HG02973 (cell line): ENCODE data around the gene PAX7.
"Not testable (repeated sequence)": the region's sequence is repeated elsewhere in the genome, so short reads cannot be mapped to it uniquely, and the experiment has no call there.

Experiments used
- ATAC-seq: cut with Tn5 transposase; IDR thresholded peaks from one replicate; pipeline ENCODE4 v1.9.1; 2021; ENCODE audit warnings: moderate library complexity; ENCODE audit not compliant: unreplicated experiment

PAX7 gene

DNA sequence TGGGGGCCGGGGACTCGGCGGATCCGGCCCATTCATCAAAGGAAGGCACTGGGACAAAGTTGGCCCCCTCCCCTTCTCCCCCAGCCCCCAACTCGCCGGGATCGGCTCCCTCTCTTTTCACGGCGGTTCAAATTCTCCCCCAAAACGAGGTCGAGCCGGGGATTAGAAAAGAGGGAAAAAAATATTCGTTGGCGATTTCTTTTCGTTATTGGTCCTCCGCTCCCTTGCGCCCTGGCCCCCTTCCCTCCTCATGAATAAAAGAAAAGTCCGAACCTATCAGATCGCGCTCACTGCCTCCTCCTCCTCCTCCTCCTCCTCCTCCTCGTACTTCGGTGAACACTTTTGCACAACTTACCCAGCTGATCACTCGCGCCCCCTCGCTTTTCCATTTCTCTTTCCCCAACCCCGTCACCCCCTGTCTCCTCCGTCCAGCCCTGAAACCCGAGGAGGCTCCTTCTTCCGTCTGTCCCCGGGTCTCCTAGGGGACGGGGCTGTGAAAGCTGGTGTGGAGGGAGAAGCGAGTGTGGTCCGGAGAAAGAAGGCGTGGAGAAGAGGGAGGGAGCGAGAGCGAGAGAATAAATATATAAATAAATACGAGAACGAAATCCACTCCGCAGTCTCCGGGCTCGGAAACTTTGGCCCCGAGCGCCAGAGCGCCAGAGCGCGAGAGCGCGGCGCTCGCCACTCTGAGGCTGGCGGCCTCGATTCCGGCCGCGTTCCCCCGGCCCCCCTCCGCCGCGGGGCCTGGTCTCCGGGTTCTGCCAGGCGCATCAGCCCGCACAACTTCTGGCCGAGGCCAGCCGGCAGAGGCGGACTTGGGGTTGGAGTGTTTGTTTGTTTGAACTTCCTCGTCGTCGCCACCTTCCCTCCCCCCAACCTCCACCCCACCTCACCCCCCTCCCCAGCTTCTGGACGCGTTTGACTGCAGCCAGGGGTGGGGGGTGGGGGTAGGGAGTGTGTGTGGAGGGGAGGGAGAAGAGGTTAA, at the start of gene PAX7:
TSS of gene PAX7 (plus strand) at position 336 of the 985 bp plus-strand sequence. CDS start 758 bp downstream, outside the sequence.
- ATAC-seq, result no peak

DNA sequence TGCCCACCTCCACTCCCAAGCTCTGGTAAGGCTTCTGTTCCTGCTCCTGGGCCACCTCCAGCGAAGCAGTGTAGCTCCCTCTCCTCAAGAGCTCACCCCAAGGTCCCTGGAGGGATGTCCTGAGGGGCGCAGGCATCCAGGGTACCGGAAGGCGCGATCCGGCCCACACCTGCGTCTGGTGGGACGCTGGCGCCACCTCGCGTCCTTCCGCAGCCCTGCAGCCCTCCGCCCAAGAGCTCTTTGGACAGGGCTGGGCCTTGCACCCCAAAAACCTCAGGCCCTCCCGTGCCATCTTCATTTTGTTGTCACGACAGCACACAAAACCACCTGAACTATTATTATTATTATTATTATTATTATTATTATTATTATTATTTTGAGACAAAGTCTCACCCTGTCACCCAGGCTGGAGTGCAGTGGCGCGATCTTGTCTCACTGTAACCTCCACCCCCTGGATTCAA, 49.2 kb upstream of the PAX7 start:
- ATAC-seq, result no peak

DNA sequence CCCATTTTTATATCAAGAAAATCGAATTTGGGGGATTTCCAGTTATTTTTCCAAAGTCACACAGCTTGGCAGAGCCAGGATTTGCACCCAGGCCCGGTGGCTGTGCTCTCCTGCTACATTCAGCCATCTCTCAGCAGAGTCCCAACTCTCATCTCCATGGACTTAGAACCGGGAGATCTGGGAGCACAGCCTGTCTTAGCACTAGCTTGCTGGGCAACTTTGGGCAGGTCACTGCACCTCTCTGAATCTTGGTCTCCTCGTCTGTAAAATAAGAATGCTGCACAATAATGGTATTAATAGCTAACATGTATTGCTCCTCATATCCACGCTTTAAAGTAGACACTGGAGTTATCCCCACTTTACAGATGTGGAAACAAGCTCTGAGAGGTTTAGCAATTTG, 47.8 kb upstream of the PAX7 start:
- no peak for ATAC-seq

DNA sequence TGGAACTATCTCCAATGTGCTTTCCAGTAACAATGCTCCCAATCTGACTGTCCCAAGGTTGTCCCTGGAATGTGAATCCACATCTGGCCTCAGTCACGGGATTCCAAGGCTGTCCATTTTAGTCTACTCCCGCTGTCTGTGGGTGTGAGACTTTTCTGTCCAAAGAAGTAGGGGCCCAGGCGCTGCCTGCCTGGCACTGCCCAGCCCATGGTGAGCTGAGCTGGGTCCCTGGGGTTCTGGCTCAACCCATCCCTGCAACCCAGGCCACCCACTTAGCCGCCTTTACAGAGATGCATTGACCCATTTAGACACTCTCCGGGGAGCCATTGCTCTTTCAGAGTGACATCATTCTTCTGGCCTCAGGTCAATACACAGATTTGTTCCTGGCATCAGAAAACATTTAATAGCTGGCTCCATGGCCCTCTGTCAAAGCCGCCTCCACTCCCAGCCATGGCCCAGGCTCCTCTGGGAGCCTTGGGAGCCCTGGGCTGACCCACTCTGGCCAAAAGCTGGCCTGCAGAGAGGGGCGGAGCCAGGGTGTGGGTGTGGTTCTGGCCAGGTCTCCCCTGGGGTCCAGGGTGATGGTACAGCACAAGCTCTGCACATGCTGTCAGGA, 47.2 kb upstream of the PAX7 start:
- ATAC-seq, result no peak

GRCh38 chr1:18586016-18586415, 44.6 kb upstream of the PAX7 start:
- not testable (repeated sequence) for ATAC-seq

- no peak for ATAC-seq
Measured at GRCh38 chr1:18588093-18588492, 42.6 kb upstream of the PAX7 start.

DNA sequence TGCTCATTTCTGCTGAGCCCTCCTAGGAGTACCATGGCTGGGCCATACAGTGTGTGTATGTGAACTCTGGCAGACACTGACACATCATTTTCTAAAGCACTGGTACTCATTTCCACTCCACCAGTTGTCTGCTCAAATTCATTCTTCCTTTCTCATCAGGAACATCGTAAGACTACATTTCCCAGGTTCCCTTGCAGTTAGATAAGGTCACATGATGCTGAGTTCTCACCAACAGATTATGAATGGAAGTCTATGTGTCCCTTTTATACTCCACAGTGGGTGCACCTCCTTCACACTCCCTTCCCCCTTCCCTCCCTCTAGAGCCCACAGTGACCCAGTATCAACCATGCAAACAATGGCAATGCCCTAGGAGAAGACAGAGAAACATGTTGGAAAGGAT, 38.3 kb upstream of the PAX7 start:
- ATAC-seq, result no peak

DNA sequence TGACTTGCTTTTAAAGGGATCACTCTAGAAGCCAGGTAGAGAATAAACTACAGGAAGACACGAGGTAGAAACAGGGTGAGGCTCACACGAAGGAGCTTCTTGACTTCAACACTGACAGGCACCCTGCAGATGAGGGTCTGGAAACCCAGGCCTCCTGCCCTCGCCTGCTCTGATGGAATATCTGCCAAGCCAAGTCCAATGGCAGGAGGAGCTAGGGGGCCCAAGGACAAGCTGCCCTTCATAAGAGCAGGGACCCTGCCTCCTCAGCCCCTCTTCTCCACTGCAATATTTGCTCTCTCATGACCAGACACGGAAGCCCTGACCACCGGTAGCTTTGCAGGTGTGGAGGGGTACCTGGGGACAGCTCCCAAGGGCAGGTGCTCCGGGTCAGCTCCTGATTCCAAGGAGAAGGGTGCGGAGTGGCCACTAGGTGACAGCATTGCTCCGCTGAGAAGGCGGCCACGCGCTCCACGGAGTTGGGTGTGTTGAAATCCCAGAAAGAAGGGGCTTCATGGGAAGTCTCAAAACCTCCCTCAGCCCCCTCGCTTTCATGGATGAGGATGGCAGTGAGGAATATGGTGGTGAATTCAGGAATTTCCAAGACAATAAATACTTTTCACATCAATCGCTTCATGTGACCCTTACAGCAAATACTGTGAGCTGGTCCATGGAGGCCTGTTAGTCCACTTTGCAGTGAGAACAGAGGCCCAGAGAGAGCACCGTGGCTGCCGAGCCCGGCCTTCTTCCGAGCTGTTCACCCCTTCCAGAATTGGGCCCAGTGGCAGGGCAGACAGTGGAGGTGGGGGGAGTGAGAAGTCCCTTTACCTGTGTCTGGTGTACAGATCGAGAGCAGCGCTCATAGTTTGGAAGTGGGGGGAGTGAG, 33.2 kb upstream of the PAX7 start:
- no peak for ATAC-seq

- ATAC-seq, result no peak
Measured at GRCh38 chr1:18599086-18599485, 31.6 kb upstream of the PAX7 start.

DNA sequence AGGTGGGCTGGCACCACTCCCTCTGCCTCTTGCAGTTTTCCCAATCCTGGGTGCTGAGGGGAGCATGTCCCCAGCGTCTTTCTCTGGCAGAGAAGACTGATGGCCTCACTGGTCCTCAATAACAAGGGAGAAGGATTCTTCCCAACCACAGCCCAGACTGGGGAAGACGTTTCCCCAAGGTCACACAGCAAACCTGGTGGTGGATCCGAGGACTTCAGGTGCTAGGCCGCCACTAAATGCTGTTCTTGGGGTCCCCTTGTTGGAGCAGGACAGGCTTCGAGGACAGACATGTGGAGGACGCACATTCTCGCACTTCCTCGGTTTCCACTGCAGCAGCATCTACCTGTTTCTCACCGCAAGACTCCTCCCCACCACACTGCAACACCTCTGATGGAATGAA, 30.9 kb upstream of the PAX7 start:
- ATAC-seq, result no peak

GRCh38 chr1:18602533-18603211, 28.0 kb upstream of the PAX7 start:
- no peak for ATAC-seq

DNA sequence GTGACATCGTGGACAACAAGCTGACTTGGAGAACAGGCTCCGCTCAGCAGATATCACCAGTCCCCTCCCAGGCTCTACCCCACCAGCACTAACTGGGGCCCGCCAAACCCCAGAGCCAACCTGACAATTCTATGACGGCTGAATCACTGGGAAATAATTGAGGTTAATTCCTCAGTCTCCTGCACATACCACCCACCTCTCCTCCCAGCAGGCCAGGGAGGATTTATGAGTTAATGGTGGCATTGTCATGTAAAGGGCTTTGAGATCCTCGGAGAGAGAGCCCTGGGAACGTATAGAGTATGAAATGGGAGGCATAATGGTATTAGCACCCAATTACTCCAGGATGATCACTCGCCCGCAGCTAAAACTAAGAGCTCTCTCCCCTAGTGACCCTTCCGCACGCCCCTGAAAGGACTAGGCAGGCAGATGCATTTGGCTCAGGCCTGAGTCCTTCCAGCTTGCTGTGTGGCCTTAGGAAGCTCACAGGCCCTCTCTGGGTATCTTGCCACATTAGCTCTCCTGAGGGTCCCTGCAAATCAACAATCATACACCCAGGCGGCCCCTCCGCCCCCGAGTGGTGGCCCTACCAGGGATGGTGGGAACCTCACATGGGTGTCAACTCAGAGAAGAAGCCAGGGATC, 27.3 kb upstream of the PAX7 start:
- ATAC-seq, result no peak

- no peak for ATAC-seq
Measured at GRCh38 chr1:18606443-18607288, 24.0 kb upstream of the PAX7 start.

DNA sequence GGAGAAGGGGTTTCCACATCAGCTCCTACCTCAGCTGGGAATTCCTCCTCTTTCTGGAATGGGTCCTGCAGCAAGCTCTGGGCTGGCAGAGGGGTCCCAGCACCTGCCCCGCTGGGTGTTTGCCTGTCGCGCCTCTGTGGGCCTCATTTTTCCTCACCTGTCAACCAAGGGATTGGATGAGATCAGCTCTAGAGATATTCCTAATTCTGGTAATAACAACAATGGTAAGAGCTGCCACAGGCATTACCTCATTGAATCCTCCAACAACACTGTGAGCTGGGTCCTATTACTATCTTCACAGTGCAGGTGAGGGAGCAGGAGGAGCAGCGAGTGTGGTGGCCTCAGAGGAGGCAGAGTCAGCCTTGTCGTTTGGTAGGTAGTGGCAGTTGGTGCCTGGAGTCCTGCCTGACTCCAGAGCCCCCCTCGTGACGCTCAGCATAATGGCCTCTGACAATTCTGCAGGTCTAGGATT, 23.3 kb upstream of the PAX7 start:
- no peak for ATAC-seq

DNA sequence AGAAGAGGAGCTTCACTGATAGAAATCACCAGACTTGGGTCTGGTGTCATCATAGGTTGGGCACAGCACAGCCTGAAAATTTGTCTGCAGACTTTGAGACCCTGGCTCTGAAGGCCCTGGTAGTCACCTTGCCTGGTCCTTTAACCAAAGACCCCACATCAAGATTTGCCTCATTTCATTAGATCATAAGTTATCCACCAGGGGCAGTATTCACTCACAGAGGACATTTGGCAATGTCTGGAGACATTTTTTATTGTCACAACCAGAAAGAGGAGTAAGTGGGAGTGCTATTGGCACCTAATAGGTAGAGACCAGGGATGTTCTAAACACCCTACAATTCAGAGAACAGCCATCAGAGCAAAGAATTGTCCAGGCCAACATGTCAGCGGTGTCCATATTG, 22.1 kb upstream of the PAX7 start:
- no peak for ATAC-seq

GRCh38 chr1:18611311-18611710, 19.3 kb upstream of the PAX7 start:
- ATAC-seq, result no peak

DNA sequence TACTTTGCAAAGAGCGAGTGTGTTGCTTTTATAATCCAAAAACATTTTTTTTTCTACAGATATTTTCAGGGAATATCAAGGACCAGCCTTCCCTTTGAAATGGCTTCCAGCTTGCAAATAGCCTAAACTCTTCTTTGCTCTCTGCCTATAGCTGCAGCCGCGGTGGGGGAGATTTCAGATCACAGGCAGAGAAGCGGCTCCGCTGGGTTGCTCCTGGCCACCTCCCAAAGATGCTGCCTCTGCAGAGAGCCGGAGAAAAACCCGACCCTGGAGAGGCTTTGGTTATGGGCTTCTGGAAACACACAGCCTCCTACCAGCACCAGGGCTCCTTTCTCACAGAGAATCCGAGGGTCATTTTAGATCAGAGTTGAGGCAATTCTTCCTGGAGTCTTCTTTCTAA, 18.6 kb upstream of the PAX7 start:
- ATAC-seq, result no peak

DNA sequence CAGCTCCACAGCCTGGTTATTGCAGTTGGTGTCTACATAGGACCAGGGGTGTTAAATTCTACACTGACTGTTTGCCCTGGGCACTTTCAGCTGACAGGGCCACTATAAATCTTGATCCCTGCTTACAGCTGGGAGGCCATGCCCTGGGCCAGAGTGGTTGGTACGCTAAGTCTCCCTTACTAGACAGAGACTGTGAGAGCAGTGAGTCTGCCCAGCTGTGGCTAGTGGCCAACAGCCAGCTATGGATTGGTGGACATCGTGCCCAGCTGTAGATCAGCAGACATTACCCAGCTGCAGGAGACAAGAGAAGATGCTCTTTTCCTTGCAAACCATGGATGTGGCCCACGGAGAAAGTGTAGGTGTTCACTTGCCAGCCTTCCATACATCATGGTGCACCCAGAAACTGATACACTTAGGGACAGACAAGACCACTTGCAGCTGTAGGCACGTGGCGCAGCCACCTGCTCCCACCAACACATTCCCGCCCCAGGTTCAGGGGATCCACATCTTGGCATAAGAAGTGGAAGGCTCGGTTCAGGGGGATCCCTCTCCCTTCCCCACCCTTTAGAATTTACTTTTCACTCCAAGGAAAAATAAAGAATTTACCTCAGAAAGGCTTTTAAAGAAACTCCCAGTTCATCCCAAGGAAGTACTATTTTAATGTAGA, 16.4 kb upstream of the PAX7 start:
- no peak for ATAC-seq
